ENCODE results near the gene RAB11FIP3. TPM values are rescaled to one million over a fixed set of nuclear protein-coding genes. Genes with fewer than 3 reads are reported as not detected.
A peak's percentile ranks its signal among the peaks of the same experiment; 100 is the strongest.

Gene RAB11FIP3
- polyA plus RNA-seq, 1 of the 3 experiments (the other 2 are of a cell fraction): 24.8 TPM

GRCh38 chr16:559411-560203 lies 134.2 kb downstream of the RAB11FIP3 start:
- no peak overlapping the region for H3K4me3 ChIP-seq (ENCODE audit: low read depth in 2 of 2, low read length in 1 of 2)
- no peaks in the 10 kb centered on the region for H3F3A ChIP-seq (replicated peaks; ENCODE audit: insufficient read depth)
- H3K36me3 ChIP-seq (replicated peaks in 1 of 2; ENCODE audit: control insufficient read depth in 1 of 2, insufficient read depth in 2 of 2, low read length in 1 of 2): no peaks in the 10 kb centered on the region
- ChIA-PET POLR2A (no interaction called here), CTCF (interaction anchor here (1.0 to 1.5 kb wide), 3 partner anchors 13 to 50 kb away, joined by 3 read pairs; no protein-coding TSS in a partner anchor)
- H3K79me2 ChIP-seq (ENCODE audit: insufficient read depth): no peaks in the 10 kb centered on the region
- peak; percentile 77; the same call in 1 of the 2 replicates for TF ChIP-seq EZH2phosphoT487 (IDR thresholded peaks at IDR 0.05; ENCODE audit: borderline replicate concordance, low read depth)
- TF ChIP-seq, protein P1, sequence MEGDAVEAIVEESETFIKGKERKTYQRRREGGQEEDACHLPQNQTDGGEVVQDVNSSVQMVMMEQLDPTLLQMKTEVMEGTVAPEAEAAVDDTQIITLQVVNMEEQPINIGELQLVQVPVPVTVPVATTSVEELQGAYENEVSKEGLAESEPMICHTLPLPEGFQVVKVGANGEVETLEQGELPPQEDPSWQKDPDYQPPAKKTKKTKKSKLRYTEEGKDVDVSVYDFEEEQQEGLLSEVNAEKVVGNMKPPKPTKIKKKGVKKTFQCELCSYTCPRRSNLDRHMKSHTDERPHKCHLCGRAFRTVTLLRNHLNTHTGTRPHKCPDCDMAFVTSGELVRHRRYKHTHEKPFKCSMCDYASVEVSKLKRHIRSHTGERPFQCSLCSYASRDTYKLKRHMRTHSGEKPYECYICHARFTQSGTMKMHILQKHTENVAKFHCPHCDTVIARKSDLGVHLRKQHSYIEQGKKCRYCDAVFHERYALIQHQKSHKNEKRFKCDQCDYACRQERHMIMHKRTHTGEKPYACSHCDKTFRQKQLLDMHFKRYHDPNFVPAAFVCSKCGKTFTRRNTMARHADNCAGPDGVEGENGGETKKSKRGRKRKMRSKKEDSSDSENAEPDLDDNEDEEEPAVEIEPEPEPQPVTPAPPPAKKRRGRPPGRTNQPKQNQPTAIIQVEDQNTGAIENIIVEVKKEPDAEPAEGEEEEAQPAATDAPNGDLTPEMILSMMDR (IDR thresholded peaks at IDR 0.05): peak; percentile 14; the same call in 1 of the 2 replicates
- no peak for TF ChIP-seq EP300 (IDR thresholded peaks at IDR 0.05; ENCODE audit: borderline replicate concordance in 1 of 2, low read depth in 1 of 2, low read length in 1 of 2)
- H3K4me2 ChIP-seq: no peak overlapping the region
- DNase-seq: peak; percentile 76
- H3K27me3 ChIP-seq (ENCODE audit: insufficient read depth): peaks cover 27% of the 10 kb centered on the region
- no peak overlapping the region for H3K9ac ChIP-seq
- peaks cover 0 to 15% of the 10 kb centered on the region in 2 experiments; a peak in 1 of 4 replicates for H3K4me1 ChIP-seq (ENCODE audit: control insufficient read depth in 1 of 2, insufficient read depth in 2 of 2, low read depth in 1 of 2, low read length in 1 of 2)
- 58% methylated on average over 18 of the region's 62 CpGs for WGBS (ENCODE audit: low lambda C conversion rate)
- no peaks in the 10 kb centered on the region for H3K9me3 ChIP-seq
- no peak overlapping the region for H2AFZ ChIP-seq (ENCODE audit: low read depth)
- H3K9me2 ChIP-seq: no peaks in the 10 kb centered on the region
- no peaks in the 10 kb centered on the region for H4K20me1 ChIP-seq (ENCODE audit: insufficient read depth)
- H3K27ac ChIP-seq (ENCODE audit: low read depth in 2 of 2, low read length in 1 of 2): no peak overlapping the region

GRCh38 chr16:560204-560700 lies 134.8 kb downstream of the RAB11FIP3 start, which contains the start of gene PRR35:
PRR35 (plus strand) TSS chr16:560394; CDS start chr16:563295, 2,901 bp downstream.
- no peaks in the 10 kb centered on the region for H3K9me3 ChIP-seq
- peaks cover 27% of the 10 kb centered on the region for H3K27me3 ChIP-seq (ENCODE audit: insufficient read depth)
- H2AFZ ChIP-seq (ENCODE audit: low read depth): no peak within 1 kb of the TSS
- no peak within 1 kb of the TSS for H3K4me2 ChIP-seq
- no peaks in the 10 kb centered on the region for H3F3A ChIP-seq (replicated peaks; ENCODE audit: insufficient read depth)
- no peaks in the 10 kb centered on the region for H3K9me2 ChIP-seq
- POLR2A ChIA-PET: no interaction called here
- DNase-seq: peak; percentile 64
- H3K9ac ChIP-seq: no peak within 1 kb of the TSS
- no CpG with 5 or more reads among the region's 84 CpGs for WGBS (ENCODE audit: low lambda C conversion rate)
- CTCF ChIA-PET: interaction anchor here (1.2 to 1.5 kb wide), 2 partner anchors 13 to 30 kb away, joined by 3 read pairs; no protein-coding TSS in a partner anchor
- TF ChIP-seq NRF1 (IDR thresholded peaks at IDR 0.05; ENCODE audit: low read depth, low read length): no peak
- no peak for TF ChIP-seq MEF2A (IDR thresholded peaks at IDR 0.05; ENCODE audit: borderline replicate concordance, low read depth)
- no peak for TF ChIP-seq YY1 (IDR thresholded peaks at IDR 0.05; ENCODE audit: low read depth)
- TF ChIP-seq, protein P1 (IDR thresholded peaks at IDR 0.05): no peak
- TF ChIP-seq EZH2phosphoT487 (IDR thresholded peaks at IDR 0.05; ENCODE audit: borderline replicate concordance, low read depth): no peak
- no peak for TF ChIP-seq CHD2 (IDR thresholded peaks at IDR 0.05; ENCODE audit: low read length, partially characterized antibody)
- no peak for TF ChIP-seq TCF12 (IDR thresholded peaks at IDR 0.05)
- TF ChIP-seq, protein P2, sequence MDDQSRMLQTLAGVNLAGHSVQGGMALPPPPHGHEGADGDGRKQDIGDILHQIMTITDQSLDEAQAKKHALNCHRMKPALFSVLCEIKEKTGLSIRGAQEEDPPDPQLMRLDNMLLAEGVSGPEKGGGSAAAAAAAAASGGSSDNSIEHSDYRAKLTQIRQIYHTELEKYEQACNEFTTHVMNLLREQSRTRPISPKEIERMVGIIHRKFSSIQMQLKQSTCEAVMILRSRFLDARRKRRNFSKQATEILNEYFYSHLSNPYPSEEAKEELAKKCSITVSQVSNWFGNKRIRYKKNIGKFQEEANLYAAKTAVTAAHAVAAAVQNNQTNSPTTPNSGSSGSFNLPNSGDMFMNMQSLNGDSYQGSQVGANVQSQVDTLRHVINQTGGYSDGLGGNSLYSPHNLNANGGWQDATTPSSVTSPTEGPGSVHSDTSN (IDR thresholded peaks at IDR 0.05): no peak
- no peak for TF ChIP-seq TAF1 (IDR thresholded peaks at IDR 0.05; ENCODE audit: borderline replicate concordance, low read depth, low read length)
- no peak within 1 kb of the TSS for H3K27ac ChIP-seq (ENCODE audit: low read depth in 2 of 2, low read length in 1 of 2)
- H3K4me3 ChIP-seq (ENCODE audit: low read depth in 2 of 2, low read length in 1 of 2): no peak within 1 kb of the TSS
- no peaks in the 10 kb centered on the region for H3K36me3 ChIP-seq (replicated peaks in 1 of 2; ENCODE audit: control insufficient read depth in 1 of 2, insufficient read depth in 2 of 2, low read length in 1 of 2)
- H4K20me1 ChIP-seq (ENCODE audit: insufficient read depth): no peaks in the 10 kb centered on the region
- no peaks in the 10 kb centered on the region for H3K79me2 ChIP-seq (ENCODE audit: insufficient read depth)
- peaks cover 0 to 20% of the 10 kb centered on the region in 2 experiments; a peak in 1 of 4 replicates for H3K4me1 ChIP-seq (ENCODE audit: control insufficient read depth in 1 of 2, insufficient read depth in 2 of 2, low read depth in 1 of 2, low read length in 1 of 2)
